ENCODE data around the gene THAP11. TPM values are rescaled to one million over a fixed set of nuclear protein-coding genes. Genes with fewer than 3 reads are reported as not detected.

Gene THAP11
- 33.2 and 44.0 TPM in 2 replicates for polyA plus RNA-seq (2011; rRNA removed)
- 56.9 and 68.8 TPM in 2 replicates for polyA plus RNA-seq (2012; cell fraction: cytosol; rRNA removed)
- 32.7 and 40.9 TPM in 2 replicates for polyA plus RNA-seq (2012; cell fraction: nucleus; rRNA removed)
- 27.2 to 30.9 TPM (median 30.0 TPM) in 3 replicates for polyA plus RNA-seq (2017; fragmentation: RNase III; extraction: RNeasy Plus Mini Kit Qiagen cat#74134 plus additional on column Dnase treatment)
- polyA minus RNA-seq (2011; rRNA and poly(A)+ RNA removed): 22.3 and 22.6 TPM in 2 replicates

DNA sequence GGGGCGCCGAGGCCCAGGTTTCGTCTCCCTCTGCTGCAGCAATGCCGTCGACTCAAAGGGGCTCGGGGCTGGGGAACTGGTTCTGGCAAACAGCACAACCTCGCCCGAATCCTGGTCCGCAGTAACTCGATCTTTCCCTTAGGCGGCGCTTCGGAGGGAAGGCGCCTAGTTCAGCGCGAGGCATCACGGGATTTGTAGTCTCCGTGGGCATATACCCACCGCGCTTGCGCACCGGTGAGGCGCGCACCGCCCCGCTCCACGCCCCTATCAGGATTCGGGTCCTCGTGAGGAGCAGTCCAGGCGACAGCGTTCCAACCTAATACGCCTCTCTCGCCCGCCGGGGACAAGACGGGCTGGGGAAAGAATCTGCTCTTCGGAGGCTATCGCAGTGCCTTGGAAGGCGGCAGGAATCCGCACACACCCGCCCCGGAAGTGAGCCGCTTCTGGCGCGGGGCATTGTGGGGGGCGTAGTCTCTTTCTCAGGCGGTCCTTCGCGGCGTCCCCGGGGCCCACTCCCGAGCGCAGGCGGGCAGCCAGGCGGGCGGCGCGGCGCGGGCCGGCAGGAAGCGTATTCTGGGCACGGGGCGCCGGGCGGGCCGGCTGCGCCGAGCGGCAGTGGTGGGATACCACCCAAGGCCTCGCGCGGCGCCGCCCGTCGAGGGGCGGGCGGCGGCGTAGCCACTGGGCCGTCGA lies at the start of gene THAP11:
THAP11 (plus strand) TSS at position 505 of the 693 bp plus-strand sequence. CDS start 235 bp downstream, outside the sequence.
- peak within 1 kb of the TSS; percentile 87 for H3K4me2 ChIP-seq
- FAIRE-seq: no peak
- ATAC-seq: peak; percentile 65 to 70
- peaks cover 33% of the 10 kb centered on the region for H3K4me1 ChIP-seq
- TF ChIP-seq, protein P1, sequence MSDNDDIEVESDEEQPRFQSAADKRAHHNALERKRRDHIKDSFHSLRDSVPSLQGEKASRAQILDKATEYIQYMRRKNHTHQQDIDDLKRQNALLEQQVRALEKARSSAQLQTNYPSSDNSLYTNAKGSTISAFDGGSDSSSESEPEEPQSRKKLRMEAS (IDR thresholded peaks at IDR 0.05): peak; percentile 8; the same call in 1 of the 2 replicates
- TF ChIP-seq PHF8 (IDR thresholded peaks at IDR 0.05; ENCODE audit: borderline replicate concordance, low read depth) (peak; percentile 40; the same call in 1 of the 2 replicates), JUN (IDR thresholded peaks at IDR 0.05) (peak in 1 of 2 experiments; percentile 81; a peak in 2 of 5 replicates), MYC (IDR thresholded peaks at IDR 0.05; ENCODE audit: borderline replicate concordance, low read length) (peak; percentile 52; the same call in 1 of the 2 replicates), HOXB5 (CRISPR knock-in tag; IDR thresholded peaks at IDR 0.05) (no peak), POLR2A (IDR thresholded peaks at IDR 0.05; ENCODE audit: low read length) (peak; percentile 56), ZSCAN20 (CRISPR knock-in tag; IDR thresholded peaks at IDR 0.05) (no peak), RAD21 (conservative IDR thresholded peaks at IDR 0.05 in 1 of 2, IDR thresholded peaks at IDR 0.05 in 1 of 2) (0 out of 5 replicates have a peak, but pooled peaks of 1 of the 2 experiments have one; percentile 29), RFX5 (IDR thresholded peaks at IDR 0.05) (0 out of 2 replicates have a peak, but pooled peaks have one; percentile 5)
- TF ChIP-seq, protein P2, sequence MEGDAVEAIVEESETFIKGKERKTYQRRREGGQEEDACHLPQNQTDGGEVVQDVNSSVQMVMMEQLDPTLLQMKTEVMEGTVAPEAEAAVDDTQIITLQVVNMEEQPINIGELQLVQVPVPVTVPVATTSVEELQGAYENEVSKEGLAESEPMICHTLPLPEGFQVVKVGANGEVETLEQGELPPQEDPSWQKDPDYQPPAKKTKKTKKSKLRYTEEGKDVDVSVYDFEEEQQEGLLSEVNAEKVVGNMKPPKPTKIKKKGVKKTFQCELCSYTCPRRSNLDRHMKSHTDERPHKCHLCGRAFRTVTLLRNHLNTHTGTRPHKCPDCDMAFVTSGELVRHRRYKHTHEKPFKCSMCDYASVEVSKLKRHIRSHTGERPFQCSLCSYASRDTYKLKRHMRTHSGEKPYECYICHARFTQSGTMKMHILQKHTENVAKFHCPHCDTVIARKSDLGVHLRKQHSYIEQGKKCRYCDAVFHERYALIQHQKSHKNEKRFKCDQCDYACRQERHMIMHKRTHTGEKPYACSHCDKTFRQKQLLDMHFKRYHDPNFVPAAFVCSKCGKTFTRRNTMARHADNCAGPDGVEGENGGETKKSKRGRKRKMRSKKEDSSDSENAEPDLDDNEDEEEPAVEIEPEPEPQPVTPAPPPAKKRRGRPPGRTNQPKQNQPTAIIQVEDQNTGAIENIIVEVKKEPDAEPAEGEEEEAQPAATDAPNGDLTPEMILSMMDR (IDR thresholded peaks at IDR 0.05): peak; percentile 58
- peak; percentile 88 to 96 for DNase-seq (ENCODE audit: low read depth in 1 of 2, low spot score in 1 of 2)
- ChIA-PET POLR2A (no interaction called here), CTCF (interaction anchor here (1.2 to 3.3 kb wide), 5 partner anchors 13 to 41 kb away, joined by 3 to 25 read pairs (median 3); no protein-coding TSS in a partner anchor)
- no peaks in the 10 kb centered on the region for H3K9me3 ChIP-seq
- H3K27ac ChIP-seq: peak within 1 kb of the TSS; percentile 97 to 98
- 3% methylated on average over 31 of the region's 83 CpGs for WGBS (ENCODE audit: missing lambda C conversion rate)
- peak within 1 kb of the TSS; percentile 58 for H3K4me3 ChIP-seq

DNA sequence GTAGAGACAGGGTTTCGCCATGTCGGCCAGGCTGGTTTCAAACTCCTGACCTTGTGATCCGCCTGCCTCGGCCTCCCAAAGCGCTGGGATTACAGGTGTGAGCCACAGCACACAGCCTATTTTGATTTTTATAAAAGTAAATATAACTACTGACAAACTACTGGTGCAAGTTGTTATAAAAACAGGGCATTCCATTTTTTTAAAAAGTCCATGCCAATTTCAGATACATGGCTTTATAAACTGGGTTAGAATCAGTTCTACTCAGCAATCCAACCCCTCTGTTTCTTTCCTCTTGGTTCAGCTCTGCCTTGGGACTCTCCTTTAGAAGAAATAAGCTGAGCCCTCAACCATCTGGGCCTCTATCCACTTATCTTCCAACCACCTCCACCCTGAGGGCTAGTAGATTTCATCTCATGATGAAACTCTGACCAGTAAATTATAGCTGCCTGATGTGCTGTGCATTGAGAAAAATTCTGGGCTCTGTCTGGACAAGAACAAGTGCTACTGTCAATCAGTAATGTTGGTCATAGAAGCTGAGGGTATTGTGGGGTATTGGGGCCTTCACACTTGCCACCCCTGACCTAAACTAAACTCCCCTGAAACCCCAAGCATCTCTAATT lies 45.9 kb upstream of the THAP11 start:
- FAIRE-seq: no peak

More for the DNA sequence above, 45.9 kb upstream of the THAP11 start:
- no peak for ATAC-seq
- CTCF ChIA-PET: interaction anchor here (1.0 to 1.5 kb wide), 5 partner anchors 10 to 21 kb away, joined by 3 to 8 read pairs (median 3); partner anchors contain the start of genes RANBP10 and TSNAXIP1
- TF ChIP-seq, protein P3, sequence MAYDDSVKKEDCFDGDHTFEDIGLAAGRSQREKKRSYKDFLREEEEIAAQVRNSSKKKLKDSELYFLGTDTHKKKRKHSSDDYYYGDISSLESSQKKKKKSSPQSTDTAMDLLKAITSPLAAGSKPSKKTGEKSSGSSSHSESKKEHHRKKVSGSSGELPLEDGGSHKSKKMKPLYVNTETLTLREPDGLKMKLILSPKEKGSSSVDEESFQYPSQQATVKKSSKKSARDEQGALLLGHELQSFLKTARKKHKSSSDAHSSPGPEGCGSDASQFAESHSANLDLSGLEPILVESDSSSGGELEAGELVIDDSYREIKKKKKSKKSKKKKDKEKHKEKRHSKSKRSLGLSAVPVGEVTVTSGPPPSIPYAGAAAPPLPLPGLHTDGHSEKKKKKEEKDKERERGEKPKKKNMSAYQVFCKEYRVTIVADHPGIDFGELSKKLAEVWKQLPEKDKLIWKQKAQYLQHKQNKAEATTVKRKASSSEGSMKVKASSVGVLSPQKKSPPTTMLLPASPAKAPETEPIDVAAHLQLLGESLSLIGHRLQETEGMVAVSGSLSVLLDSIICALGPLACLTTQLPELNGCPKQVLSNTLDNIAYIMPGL (CRISPR knock-in tag; IDR thresholded peaks at IDR 0.05; ENCODE audit: borderline replicate concordance): no peak
- TF ChIP-seq HDAC2 (IDR thresholded peaks at IDR 0.05) (no peak), POLR2AphosphoS2 (conservative IDR thresholded peaks at IDR 0.05; ENCODE audit: low read length) (no peak), ESRRA (IDR thresholded peaks at IDR 0.05; ENCODE audit: borderline replicate concordance, low read length) (no peak), SMC3 (IDR thresholded peaks at IDR 0.05) (no peak), RAD21 (conservative IDR thresholded peaks at IDR 0.05 in 1 of 2, IDR thresholded peaks at IDR 0.05 in 1 of 2) (no peak), SREBF2 (IDR thresholded peaks at IDR 0.05) (no peak), GATA3 (IDR thresholded peaks at IDR 0.05; ENCODE audit: borderline replicate concordance) (no peak), JUNB (IDR thresholded peaks at IDR 0.05) (no peak), FOSL2 (IDR thresholded peaks at IDR 0.05) (no peak), FOSL2 (CRISPR knock-in tag; IDR thresholded peaks at IDR 0.05) (no peak), FOXS1 (CRISPR knock-in tag; IDR thresholded peaks at IDR 0.05) (no peak)
- TF ChIP-seq, protein P4, sequence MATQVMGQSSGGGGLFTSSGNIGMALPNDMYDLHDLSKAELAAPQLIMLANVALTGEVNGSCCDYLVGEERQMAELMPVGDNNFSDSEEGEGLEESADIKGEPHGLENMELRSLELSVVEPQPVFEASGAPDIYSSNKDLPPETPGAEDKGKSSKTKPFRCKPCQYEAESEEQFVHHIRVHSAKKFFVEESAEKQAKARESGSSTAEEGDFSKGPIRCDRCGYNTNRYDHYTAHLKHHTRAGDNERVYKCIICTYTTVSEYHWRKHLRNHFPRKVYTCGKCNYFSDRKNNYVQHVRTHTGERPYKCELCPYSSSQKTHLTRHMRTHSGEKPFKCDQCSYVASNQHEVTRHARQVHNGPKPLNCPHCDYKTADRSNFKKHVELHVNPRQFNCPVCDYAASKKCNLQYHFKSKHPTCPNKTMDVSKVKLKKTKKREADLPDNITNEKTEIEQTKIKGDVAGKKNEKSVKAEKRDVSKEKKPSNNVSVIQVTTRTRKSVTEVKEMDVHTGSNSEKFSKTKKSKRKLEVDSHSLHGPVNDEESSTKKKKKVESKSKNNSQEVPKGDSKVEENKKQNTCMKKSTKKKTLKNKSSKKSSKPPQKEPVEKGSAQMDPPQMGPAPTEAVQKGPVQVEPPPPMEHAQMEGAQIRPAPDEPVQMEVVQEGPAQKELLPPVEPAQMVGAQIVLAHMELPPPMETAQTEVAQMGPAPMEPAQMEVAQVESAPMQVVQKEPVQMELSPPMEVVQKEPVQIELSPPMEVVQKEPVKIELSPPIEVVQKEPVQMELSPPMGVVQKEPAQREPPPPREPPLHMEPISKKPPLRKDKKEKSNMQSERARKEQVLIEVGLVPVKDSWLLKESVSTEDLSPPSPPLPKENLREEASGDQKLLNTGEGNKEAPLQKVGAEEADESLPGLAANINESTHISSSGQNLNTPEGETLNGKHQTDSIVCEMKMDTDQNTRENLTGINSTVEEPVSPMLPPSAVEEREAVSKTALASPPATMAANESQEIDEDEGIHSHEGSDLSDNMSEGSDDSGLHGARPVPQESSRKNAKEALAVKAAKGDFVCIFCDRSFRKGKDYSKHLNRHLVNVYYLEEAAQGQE (IDR thresholded peaks at IDR 0.05): no peak
- peaks cover 7% of the 10 kb centered on the region; the same call in 1 of the 3 replicates for H3K4me1 ChIP-seq
- H3K27ac ChIP-seq: no peak overlapping the region
- H3K4me2 ChIP-seq: no peak overlapping the region
- no peak for DNase-seq (ENCODE audit: low read depth in 1 of 2, low spot score in 1 of 2)
- H3K4me3 ChIP-seq: no peak overlapping the region
- 96% methylated on average over 5 of the region's 5 CpGs for WGBS (ENCODE audit: missing lambda C conversion rate)
- no peaks in the 10 kb centered on the region for H3K9me3 ChIP-seq
- POLR2A ChIA-PET: no interaction called here

All from A549 (cell line).